ENCODE measurements around the gene TCERG1L. TPM values are rescaled to one million over a fixed set of nuclear protein-coding genes. Genes with fewer than 3 reads are reported as not detected.

Gene TCERG1L
- total RNA-seq, 1 experiment from 2014 or later: 0.05 TPM

- in situ Hi-C loops (cut with HindIII; ENCODE audit: low pct_unique_long_range_greater_than_20kb, low sequenced_read_pairs): no loop called here
- no peak for DNase-seq (ENCODE audit: low read depth, low spot score)
Measured at GRCh38 chr10:131207176-131207575, 104.3 kb downstream of the TCERG1L start.

- in situ Hi-C loops (cut with HindIII; ENCODE audit: low pct_unique_long_range_greater_than_20kb, low sequenced_read_pairs): no loop called here
Measured at GRCh38 chr10:131206111-131206995, 105.2 kb downstream of the TCERG1L start.

GRCh38 chr10:131205556-131205955 lies 106.0 kb downstream of the TCERG1L start:
- in situ Hi-C loops (cut with HindIII; ENCODE audit: low pct_unique_long_range_greater_than_20kb, low sequenced_read_pairs): no loop called here
- no peak for DNase-seq (ENCODE audit: low read depth, low spot score)

More at GRCh38 chr10:131206111-131206995, 105.2 kb downstream of the TCERG1L start:
- DNase-seq (ENCODE audit: low read depth, low spot score): no peak

- no peak for DNase-seq (ENCODE audit: low read depth, low spot score)
- in situ Hi-C loops (cut with HindIII; ENCODE audit: low pct_unique_long_range_greater_than_20kb, low sequenced_read_pairs): no loop called here
Measured at GRCh38 chr10:131204406-131205152, 106.9 kb downstream of the TCERG1L start.

GRCh38 chr10:131203456-131204357 lies 107.8 kb downstream of the TCERG1L start:
- DNase-seq (ENCODE audit: low read depth, low spot score): no peak
- in situ Hi-C loops (cut with HindIII; ENCODE audit: low pct_unique_long_range_greater_than_20kb, low sequenced_read_pairs): no loop called here

- no peak for DNase-seq (ENCODE audit: low read depth, low spot score)
- in situ Hi-C loops (cut with HindIII; ENCODE audit: low pct_unique_long_range_greater_than_20kb, low sequenced_read_pairs): no loop called here
Measured at GRCh38 chr10:131202990-131203389, 108.5 kb downstream of the TCERG1L start.

- in situ Hi-C loops (cut with HindIII; ENCODE audit: low pct_unique_long_range_greater_than_20kb, low sequenced_read_pairs): no loop called here
- no peak for DNase-seq (ENCODE audit: low read depth, low spot score)
Measured at GRCh38 chr10:131201741-131202515, 109.6 kb downstream of the TCERG1L start.

GRCh38 chr10:131200856-131201470 lies 110.6 kb downstream of the TCERG1L start:
- DNase-seq (ENCODE audit: low read depth, low spot score): no peak
- in situ Hi-C loops (cut with HindIII; ENCODE audit: low pct_unique_long_range_greater_than_20kb, low sequenced_read_pairs): no loop called here

- in situ Hi-C loops (cut with HindIII; ENCODE audit: low pct_unique_long_range_greater_than_20kb, low sequenced_read_pairs): no loop called here
Measured at GRCh38 chr10:131199646-131200045, 111.9 kb downstream of the TCERG1L start.

GRCh38 chr10:131198843-131199242 lies 112.7 kb downstream of the TCERG1L start:
- in situ Hi-C loops (cut with HindIII; ENCODE audit: low pct_unique_long_range_greater_than_20kb, low sequenced_read_pairs): no loop called here
- DNase-seq (ENCODE audit: low read depth, low spot score): no peak

More at GRCh38 chr10:131199646-131200045, 111.9 kb downstream of the TCERG1L start:
- DNase-seq (ENCODE audit: low read depth, low spot score): no peak

- in situ Hi-C loops (cut with HindIII; ENCODE audit: low pct_unique_long_range_greater_than_20kb, low sequenced_read_pairs): no loop called here
- DNase-seq (ENCODE audit: low read depth, low spot score): no peak
Measured at GRCh38 chr10:131198401-131198800, 113.1 kb downstream of the TCERG1L start.

GRCh38 chr10:131196176-131196885 lies 115.2 kb downstream of the TCERG1L start:
- no peak for DNase-seq (ENCODE audit: low read depth, low spot score)
- in situ Hi-C loops (cut with HindIII; ENCODE audit: low pct_unique_long_range_greater_than_20kb, low sequenced_read_pairs): no loop called here

- no peak for DNase-seq (ENCODE audit: low read depth, low spot score)
- in situ Hi-C loops (cut with HindIII; ENCODE audit: low pct_unique_long_range_greater_than_20kb, low sequenced_read_pairs): no loop called here
Measured at GRCh38 chr10:131195558-131196159, 115.9 kb downstream of the TCERG1L start.

GRCh38 chr10:131195116-131195515 lies 116.4 kb downstream of the TCERG1L start:
- in situ Hi-C loops (cut with HindIII; ENCODE audit: low pct_unique_long_range_greater_than_20kb, low sequenced_read_pairs): no loop called here

GRCh38 chr10:131193923-131194322 lies 117.6 kb downstream of the TCERG1L start:
- DNase-seq (ENCODE audit: low read depth, low spot score): no peak
- in situ Hi-C loops (cut with HindIII; ENCODE audit: low pct_unique_long_range_greater_than_20kb, low sequenced_read_pairs): no loop called here

More at GRCh38 chr10:131195116-131195515, 116.4 kb downstream of the TCERG1L start:
- DNase-seq (ENCODE audit: low read depth, low spot score): no peak

- DNase-seq (ENCODE audit: low read depth, low spot score): no peak
- in situ Hi-C loops (cut with HindIII; ENCODE audit: low pct_unique_long_range_greater_than_20kb, low sequenced_read_pairs): no loop called here
Measured at GRCh38 chr10:131188494-131188893, 123.0 kb downstream of the TCERG1L start.
